Natural killer cell (primary cell): Measurements from ENCODE around the gene NPR2. TPM values are rescaled to one million over a fixed set of nuclear protein-coding genes. Genes with fewer than 3 reads are reported as not detected.
A peak's percentile ranks its signal among the peaks of the same experiment; 100 is the strongest.

Source experiments
- ATAC-seq, 3 donors: fragments of 150-1000 bp in 2 of 3; fragments of 200-7000 bp in 1 of 3; cut with Tn5 transposase; 1 replicate in 1 of 3; 2 replicates in 2 of 3; pipeline ENCODE4 v1.10.0; 2021; ENCODE audit warnings: mild to moderate bottlenecking in 2 of 3, moderate library complexity in 2 of 3
- DNase-seq, 2 donors: peaks; one replicate each; pipeline versions ENCODE4 v3.0.0 to v3.0.0-alpha.2; 2013 to 2021; ENCODE audit warnings: mixed read lengths in 1 of 2
- H3K27ac ChIP-seq: one replicate; pipeline ENCODE4 v1.5.1; 2013; ENCODE audit warnings: mild to moderate bottlenecking, low read length
- H3K27me3 ChIP-seq: one replicate; pipeline ENCODE4 v1.6.1; 2013; ENCODE audit warnings: low read length; ENCODE audit not compliant: control insufficient read depth, insufficient read depth
- H3K36me3 ChIP-seq: one replicate; pipeline ENCODE4 v1.6.1; 2013; ENCODE audit warnings: low read length; ENCODE audit not compliant: control insufficient read depth, insufficient read depth
- H3K4me1 ChIP-seq: one replicate; pipeline ENCODE4 v1.6.1; 2013; ENCODE audit warnings: low read length; ENCODE audit not compliant: control insufficient read depth, insufficient read depth
- H3K4me3 ChIP-seq: one replicate; pipeline ENCODE4 v1.5.1; 2013; ENCODE audit warnings: low read length
- H3K9me3 ChIP-seq: one replicate; pipeline ENCODE4 v1.6.1; 2013; ENCODE audit warnings: low read length; ENCODE audit not compliant: control insufficient read depth, insufficient read depth
- H3K27ac Mint-ChIP-seq, 2 donors: one replicate each; pipeline ENCODE4 v1.8.0; 2022; ENCODE audit warnings: mild to moderate bottlenecking in 2 of 2, mixed read lengths in 2 of 2, moderate library complexity in 1 of 2
- H3K27me3 Mint-ChIP-seq, 2 donors: one replicate each; pipeline ENCODE4 v1.8.0; 2022; ENCODE audit warnings: low read depth in 2 of 2, mixed read lengths in 2 of 2
- H3K36me3 Mint-ChIP-seq: one replicate; pipeline ENCODE4 v1.8.0; 2022; ENCODE audit warnings: mixed read lengths
- H3K4me1 Mint-ChIP-seq, 2 donors: one replicate each; pipeline ENCODE4 v1.8.0; 2022; ENCODE audit warnings: mixed read lengths in 2 of 2
- H3K4me3 Mint-ChIP-seq: one replicate; pipeline ENCODE4 v1.8.0; 2022; ENCODE audit warnings: mild to moderate bottlenecking, moderate library complexity, mixed read lengths
- H3K9me3 Mint-ChIP-seq, 2 donors: one replicate each; pipeline ENCODE4 v1.8.0; 2022; ENCODE audit warnings: mixed read lengths in 2 of 2
- CTCF ChIP-seq: fragments of 200-600 bp; IDR thresholded peaks from one replicate; pipeline ENCODE4 v1.8.0; 2022; ENCODE audit warnings: antibody characterized with exemption
- WGBS: methylation state at CpG from one replicate; pipeline ENCODE4 v1.1.7; 2013; ENCODE audit warnings: missing lambda C conversion rate; ENCODE audit not compliant: insufficient coverage; 5-methylcytosine and 5-hydroxymethylcytosine counted together
- intact Hi-C: fragments of 100-400 bp; cut with micrococcal nuclease; formaldehyde crosslinking; loops from one replicate; pipeline ENCODE4 v1.14.2; 2022
- total RNA-seq, 4 donors: library from RNA; stranded (reverse); fragments of 120-200 nt in 1 of 4; gene quantifications; one replicate each; pipeline versions ENCODE4 v1.2.3 to v1.2.4, GENCODE V29; 2013 to 2022

NPR2 gene
- 1 to 10 TPM; 2.1 to 2.7 (median 2.4) TPM for total RNA-seq
- total RNA-seq (2013) = 5.8 TPM

GRCh38 chr9:35791297-35791921 lies at the start of gene NPR2:
Gene NPR2, plus strand, starts transcription at chr9:35791591. Its CDS starts 818 bp downstream, at chr9:35792409.
- peaks cover 0 to 18% of the 10 kb centered on the region in 2 donors for H3K4me1 Mint-ChIP-seq
- peaks cover 0 to 9% of the 10 kb centered on the region in 2 donors for H3K27me3 Mint-ChIP-seq
- no peaks in the 10 kb centered on the region for H3K9me3 ChIP-seq
- H3K27ac ChIP-seq = no peak within 1 kb of the TSS
- no peaks in the 10 kb centered on the region for H3K36me3 Mint-ChIP-seq
- H3K4me3 ChIP-seq = no peak within 1 kb of the TSS
- H3K4me1 ChIP-seq = no peaks in the 10 kb centered on the region
- ATAC-seq (no peak), DNase-seq (no peak)
- no peaks in the 10 kb centered on the region for H3K36me3 ChIP-seq
- peak within 1 kb of the TSS in 1 of 2 donors; percentile 33 for H3K27ac Mint-ChIP-seq
- no peaks in the 10 kb centered on the region for H3K27me3 ChIP-seq
- H3K9me3 Mint-ChIP-seq = no peaks in the 10 kb centered on the region
- intact Hi-C loops = no loop called here
- 47% methylated on average over 55 of the region's 64 CpGs for WGBS
- TF ChIP-seq CTCF = no peak
- peak within 1 kb of the TSS; percentile 53 for H3K4me3 Mint-ChIP-seq

- Mint-ChIP-seq H3K27ac (peak overlapping the region in 1 of 2 donors; percentile 74), H3K4me3 (no peak overlapping the region), H3K4me1 (peaks cover 36 to 37% of the 10 kb centered on the region in 2 donors), H3K36me3 (peaks cover 9% of the 10 kb centered on the region), H3K27me3 (no peaks in the 10 kb centered on the region), H3K9me3 (no peaks in the 10 kb centered on the region)
- 44% methylated on average over 7 of the region's 7 CpGs for WGBS
- H3K27me3 ChIP-seq = no peaks in the 10 kb centered on the region
- intact Hi-C loops = no loop called here
- peak in 1 of 2 donors; percentile 38 for DNase-seq
- ATAC-seq = peak in 1 of 3 donors; percentile 61
- no peak overlapping the region for H3K27ac ChIP-seq
- no peaks in the 10 kb centered on the region for H3K9me3 ChIP-seq
- no peak overlapping the region for H3K4me3 ChIP-seq
- no peak for TF ChIP-seq CTCF
- H3K4me1 ChIP-seq = peaks cover 12% of the 10 kb centered on the region
- H3K36me3 ChIP-seq = peaks cover 61% of the 10 kb centered on the region
These were observed 49.7 kb upstream of the NPR2 start for GRCh38 chr9:35741740-35742139.

- Histone ChIP-seq H3K36me3 (peaks cover 44% of the 10 kb centered on the region), H3K27ac (no peak overlapping the region)
These were observed 47.9 kb upstream of the NPR2 start for GRCh38 chr9:35743452-35743851.

More at GRCh38 chr9:35743452-35743851, 47.9 kb upstream of the NPR2 start:
- Mint-ChIP-seq H3K36me3 (peaks cover 9% of the 10 kb centered on the region), H3K27me3 (no peaks in the 10 kb centered on the region), H3K4me3 (no peak overlapping the region), H3K27ac (no peak overlapping the region), H3K9me3 (no peaks in the 10 kb centered on the region), H3K4me1 (peaks cover 53 to 54% of the 10 kb centered on the region in 2 donors)
- DNase-seq (no peak), ATAC-seq (no peak)
- Histone ChIP-seq H3K4me1 (peaks cover 29% of the 10 kb centered on the region), H3K9me3 (no peaks in the 10 kb centered on the region), H3K27me3 (no peaks in the 10 kb centered on the region), H3K4me3 (no peak overlapping the region)
- no peak for TF ChIP-seq CTCF
- 78% methylated on average over 2 of the region's 2 CpGs for WGBS
- intact Hi-C loops = no loop called here
